HepG2 (cell line): ENCODE data around the gene CDK2. TPM values are rescaled to one million over a fixed set of nuclear protein-coding genes. Genes with fewer than 3 reads are reported as not detected.

ENCODE experiments used
- GMEB1 ChIP-seq: sonication (generic); formaldehyde crosslinking; IDR thresholded peaks from 2 replicates; pipeline ENCODE4 v1.5.1; 2020; ENCODE audit warnings: missing genetic modification reagents, mild to moderate bottlenecking, borderline replicate concordance
- HOXA5 ChIP-seq: sonication (generic); formaldehyde crosslinking; IDR thresholded peaks from 2 replicates; pipeline ENCODE4 v1.4.0; 2020; ENCODE audit warnings: missing genetic modification reagents
- NR3C1 ChIP-seq: sonication (generic); formaldehyde crosslinking; IDR thresholded peaks from 2 replicates; pipeline ENCODE4 v1.4.0; 2020; ENCODE audit warnings: missing genetic modification reagents
- PAXIP1 ChIP-seq: sonication (generic); formaldehyde crosslinking; conservative IDR thresholded peaks from 2 replicates; pipeline ENCODE4 v1.4.0; 2020; ENCODE audit warnings: mild to moderate bottlenecking, missing genetic modification reagents, moderate library complexity
- RERE ChIP-seq: IDR thresholded peaks from 2 replicates; pipeline ENCODE4 v1.6.1; 2016; ENCODE audit warnings: low read depth, missing genetic modification reagents, missing compliant biosample characterization
- SIX1 ChIP-seq: sonication (generic); formaldehyde crosslinking; IDR thresholded peaks from 2 replicates; pipeline ENCODE4 v1.4.0; 2020; ENCODE audit warnings: missing genetic modification reagents, borderline replicate concordance
- ZBTB42 ChIP-seq: sonication (generic); formaldehyde crosslinking; IDR thresholded peaks from 2 replicates; pipeline ENCODE4 v1.5.0; 2020; ENCODE audit warnings: mild to moderate bottlenecking, missing genetic modification reagents
- ZNF570 ChIP-seq: sonication (generic); formaldehyde crosslinking; IDR thresholded peaks from 2 replicates; pipeline ENCODE4 v1.4.0; 2020; ENCODE audit warnings: mild to moderate bottlenecking, missing genetic modification reagents, borderline replicate concordance
- ZNF646 ChIP-seq: sonication (generic); formaldehyde crosslinking; IDR thresholded peaks from 2 replicates; pipeline ENCODE4 v1.9.0; 2021; ENCODE audit warnings: mild to moderate bottlenecking, missing genetic modification reagents
- polyA plus RNA-seq, 8 experiments: library from polyadenylated mRNA; depleted of rRNA in 3 of 8; stranded (reverse) in 7 of 8; unstranded in 1 of 8; fragments of >200 nt; fragmentation: Illumina TruSeq in 4 of 8; extraction: Trizol in 4 of 8; gene quantifications; 2 replicates each; pipeline versions ENCODE4 v1.2.1 to v1.2.3, GENCODE V29; 2011 to 2016; ENCODE audit warnings: low read depth in 4 of 8, missing spikeins in 1 of 8, mixed read lengths in 1 of 8; ENCODE audit not compliant: insufficient read depth in 1 of 8
- total RNA-seq, 5 experiments: library from RNA; depleted of rRNA; stranded (reverse); fragments of >200 nt; fragmentation: Illumina TruSeq; extraction: Trizol; gene quantifications; 2 replicates each; pipeline ENCODE4 v1.2.3, GENCODE V29; 2016; ENCODE audit warnings: low read depth in 1 of 5

CDK2 gene
- total and polyA plus RNA-seq, 2 of the 13 experiments (the other 11 are each of a cell fraction or from before 2014, with no cell fraction given), result 47.5 to 52.6 TPM

- TF ChIP-seq ZNF646 (CRISPR knock-in tag) (no peak; the same call in 1 of the 2 replicates), PAXIP1 (CRISPR knock-in tag) (0 out of 2 replicates have a peak, but pooled peaks have one; percentile 14), SIX1 (CRISPR knock-in tag) (no peak), ZBTB42 (CRISPR knock-in tag) (no peak), NR3C1 (CRISPR knock-in tag) (no peak), ZNF570 (no peak), RERE (CRISPR knock-in tag) (no peak), GMEB1 (0 out of 2 replicates have a peak, but pooled peaks have one; percentile 25), HOXA5 (0 out of 2 replicates have a peak, but pooled peaks have one; percentile 40)
These were observed 26.4 kb upstream of the CDK2 start (continued) for GRCh38 chr12:55940065-55940732.
